ENCODE measurements around the gene SH3GLB2. TPM values are rescaled to one million over a fixed set of nuclear protein-coding genes. Genes with fewer than 3 reads are reported as not detected.

The SH3GLB2 gene
- total and polyA plus RNA-seq, 2 experiments from 2014 or later = 21.9 to 68.0 TPM

GRCh38 chr9:129013674-129014073, 14.5 kb downstream of the SH3GLB2 start:
- Histone ChIP-seq H3K4me2 (no peak overlapping the region), H4K20me1 (replicated peaks; ENCODE audit: insufficient read depth) (peaks cover 6% of the 10 kb centered on the region; the same call in 1 of the 2 replicates), H3K4me3 (no peak overlapping the region), H3K79me2 (replicated peaks; ENCODE audit: insufficient read depth) (no peaks in the 10 kb centered on the region), H3K27me3 (ENCODE audit: insufficient read depth) (no peaks in the 10 kb centered on the region), H3K9me2 (ENCODE audit: insufficient read depth) (no peaks in the 10 kb centered on the region), H3F3A (replicated peaks; ENCODE audit: low read depth) (no peaks in the 10 kb centered on the region), H2AFZ (no peak overlapping the region), H3K4me1 (ENCODE audit: insufficient read depth) (no peaks in the 10 kb centered on the region), H3K36me3 (ENCODE audit: insufficient read depth) (no peaks in the 10 kb centered on the region), H3K27ac (ENCODE audit: low read depth) (no peak overlapping the region)
- H3K4me1 Mint-ChIP-seq = peaks cover 5% of the 10 kb centered on the region; the same call in 1 of the 3 replicates
- no peak overlapping the region for H3K27ac Mint-ChIP-seq
- DNase-seq (ENCODE audit: low spot score) (no peak), ATAC-seq (no peak; the same call in 2 of the 3 replicates)
- H3K36me3 Mint-ChIP-seq (ENCODE audit: low read depth) = peaks cover 22% of the 10 kb centered on the region
- no peaks in the 10 kb centered on the region for H3K9me3 Mint-ChIP-seq
- no peak overlapping the region for H3K4me3 Mint-ChIP-seq
- peaks cover 9% of the 10 kb centered on the region for H3K27me3 Mint-ChIP-seq (ENCODE audit: insufficient read depth, low read depth, poor library complexity)
- TF ChIP-seq CTCF (conservative IDR thresholded peaks at IDR 0.05; ENCODE audit: low read depth in 2 of 2) (0 out of 4 replicates have a peak, but pooled peaks of 1 of the 2 experiments have one; percentile 9), CREB1 (CRISPR knock-in tag; IDR thresholded peaks at IDR 0.05; ENCODE audit: low read depth) (no peak)

- Histone ChIP-seq H3K4me2 (no peak overlapping the region), H3K27ac (ENCODE audit: low read depth) (peak overlapping the region; percentile 26; the same call in 1 of the 2 replicates), H2AFZ (no peak overlapping the region), H3K27me3 (ENCODE audit: insufficient read depth) (no peaks in the 10 kb centered on the region), H3K4me1 (ENCODE audit: insufficient read depth) (no peaks in the 10 kb centered on the region), H3F3A (replicated peaks; ENCODE audit: low read depth) (no peaks in the 10 kb centered on the region), H3K36me3 (ENCODE audit: insufficient read depth) (no peaks in the 10 kb centered on the region), H3K9me2 (ENCODE audit: insufficient read depth) (no peaks in the 10 kb centered on the region), H3K79me2 (replicated peaks; ENCODE audit: insufficient read depth) (no peaks in the 10 kb centered on the region), H3K4me3 (no peak overlapping the region), H4K20me1 (replicated peaks; ENCODE audit: insufficient read depth) (peaks cover 6% of the 10 kb centered on the region; the same call in 1 of the 2 replicates)
- Mint-ChIP-seq H3K9me3 (no peaks in the 10 kb centered on the region), H3K36me3 (ENCODE audit: low read depth) (peaks cover 19% of the 10 kb centered on the region), H3K27me3 (ENCODE audit: insufficient read depth, low read depth, poor library complexity) (peaks cover 9% of the 10 kb centered on the region), H3K4me1 (peaks cover 5% of the 10 kb centered on the region; the same call in 1 of the 3 replicates), H3K4me3 (no peak overlapping the region), H3K27ac (peak overlapping the region; percentile 76)
- ATAC-seq = no peak
- no peak for DNase-seq (ENCODE audit: low spot score)
- TF ChIP-seq ZNF114 (CRISPR knock-in tag; IDR thresholded peaks at IDR 0.05) (no peak), CREB1 (CRISPR knock-in tag; IDR thresholded peaks at IDR 0.05; ENCODE audit: low read depth) (no peak), STAT1 (IDR thresholded peaks at IDR 0.05; ENCODE audit: unreplicated experiment) (no peak), ZNF331 (CRISPR knock-in tag; IDR thresholded peaks at IDR 0.05; ENCODE audit: low read depth) (no peak), EZH2 (IDR thresholded peaks at IDR 0.05; ENCODE audit: low read depth, unreplicated experiment) (no peak), NANOG (IDR thresholded peaks at IDR 0.05; ENCODE audit: borderline replicate concordance) (no peak)
These were observed 15.2 kb downstream of the SH3GLB2 start for GRCh38 chr9:129012893-129013448.

- Histone ChIP-seq H2AFZ (no peak overlapping the region), H3K79me2 (replicated peaks; ENCODE audit: insufficient read depth) (no peaks in the 10 kb centered on the region), H3F3A (replicated peaks; ENCODE audit: low read depth) (no peaks in the 10 kb centered on the region), H3K36me3 (ENCODE audit: insufficient read depth) (no peaks in the 10 kb centered on the region), H3K4me1 (ENCODE audit: insufficient read depth) (no peaks in the 10 kb centered on the region), H3K4me3 (no peak overlapping the region), H3K9me2 (ENCODE audit: insufficient read depth) (no peaks in the 10 kb centered on the region), H4K20me1 (replicated peaks; ENCODE audit: insufficient read depth) (peaks cover 6% of the 10 kb centered on the region; the same call in 1 of the 2 replicates), H3K27me3 (ENCODE audit: insufficient read depth) (no peaks in the 10 kb centered on the region), H3K27ac (ENCODE audit: low read depth) (peak overlapping the region; percentile 26; the same call in 1 of the 2 replicates), H3K4me2 (no peak overlapping the region)
- ATAC-seq (no peak), DNase-seq (ENCODE audit: low spot score) (no peak)
- TF ChIP-seq NANOG (IDR thresholded peaks at IDR 0.05; ENCODE audit: borderline replicate concordance) (no peak), ZNF331 (CRISPR knock-in tag; IDR thresholded peaks at IDR 0.05; ENCODE audit: low read depth) (no peak), EZH2 (IDR thresholded peaks at IDR 0.05; ENCODE audit: low read depth, unreplicated experiment) (no peak), STAT1 (IDR thresholded peaks at IDR 0.05; ENCODE audit: unreplicated experiment) (no peak), REST (IDR thresholded peaks at IDR 0.05; ENCODE audit: unreplicated experiment) (no peak), JUNB (IDR thresholded peaks at IDR 0.05; ENCODE audit: unreplicated experiment) (no peak)
- Mint-ChIP-seq H3K4me3 (no peak overlapping the region), H3K27ac (peak overlapping the region; percentile 76), H3K27me3 (ENCODE audit: insufficient read depth, low read depth, poor library complexity) (peaks cover 9% of the 10 kb centered on the region), H3K4me1 (peaks cover 5% of the 10 kb centered on the region; the same call in 1 of the 3 replicates), H3K9me3 (no peaks in the 10 kb centered on the region), H3K36me3 (ENCODE audit: low read depth) (peaks cover 22% of the 10 kb centered on the region)
These were observed 15.8 kb downstream of the SH3GLB2 start for GRCh38 chr9:129012343-129012742.
